Tibial nerve (tissue), 4 donors: ENCODE measurements around the gene PCDHGB7. TPM values are rescaled to one million over a fixed set of nuclear protein-coding genes. Genes with fewer than 3 reads are reported as not detected.
"Not testable (repeated sequence)": the region's sequence is repeated elsewhere in the genome, so short reads cannot be mapped to it uniquely, and the experiment has no call there.

Source experiments
- DNase-seq, 2 donors: peaks; one replicate each; pipeline ENCODE4 v3.0.0-alpha.2; 2019; ENCODE audit warnings: low spot score in 2 of 2
- H3K27ac ChIP-seq, 4 donors: fragments of 200-600 bp; sonication (generic) in 3 of 4; one replicate each; pipeline ENCODE4 v1.5.1; 2017 to 2019; ENCODE audit warnings: mild to moderate bottlenecking in 1 of 4
- H3K27me3 ChIP-seq, 2 donors: fragments of 200-600 bp; sonication (generic) in 1 of 2; one replicate each; pipeline versions ENCODE4 v1.5.1 to v1.6.0; 2017 to 2019
- H3K36me3 ChIP-seq, 3 donors: fragments of 200-600 bp; sonication (generic); one replicate each; pipeline ENCODE4 v1.5.1; 2018 to 2019
- H3K4me1 ChIP-seq, 4 donors: fragments of 200-600 bp; sonication (generic) in 3 of 4; one replicate each; pipeline ENCODE4 v1.5.1; 2017 to 2019
- H3K4me3 ChIP-seq, 4 donors: fragments of 200-600 bp; sonication (generic) in 3 of 4; one replicate each; pipeline ENCODE4 v1.5.1; 2017 to 2019; ENCODE audit warnings: mild to moderate bottlenecking in 1 of 4, moderate library complexity in 1 of 4
- H3K9me3 ChIP-seq, 4 donors: fragments of 200-600 bp; sonication (generic) in 3 of 4; one replicate each; pipeline ENCODE4 v1.5.1; 2017 to 2019
- EP300 ChIP-seq, 2 donors: sonication (generic); formaldehyde crosslinking; IDR thresholded peaks; one replicate each; pipeline ENCODE4 v1.6.1; 2017; ENCODE audit warnings: antibody characterized with exemption in 2 of 2, mild to moderate bottlenecking in 1 of 2
- POLR2A ChIP-seq, 2 donors: fragments of 450-650 bp; IDR thresholded peaks; one replicate each; pipeline ENCODE4 v1.6.1; 2017; ENCODE audit warnings: antibody characterized with exemption in 2 of 2, mild to moderate bottlenecking in 2 of 2, moderate library complexity in 2 of 2
- WGBS, 2 donors: methylation state at CpG; one replicate each; pipeline ENCODE4 v1.1.5; 2018; 5-methylcytosine and 5-hydroxymethylcytosine counted together
- total RNA-seq, 4 donors: library from RNA; depleted of rRNA; stranded (reverse); fragments of >200 nt; gene quantifications; one replicate each; pipeline ENCODE4 v1.1.0, GENCODE V29; 2016
- TF ChIP-seq, protein P1 (sequence below), 5 experiments: fragments of 200-600 bp in 3 of 5; fragments of 450-650 bp in 2 of 5; sonication (generic) in 3 of 5; IDR thresholded peaks; one replicate each; pipeline ENCODE4 v1.5.1; 2016 to 2019; ENCODE audit warnings: antibody characterized with exemption in 5 of 5, mild to moderate bottlenecking in 3 of 5, moderate library complexity in 2 of 5

PCDHGB7 gene
- total RNA-seq, 4 donors from 2014 or later: 14.6 to 19.2 (median 18.0) TPM

DNA sequence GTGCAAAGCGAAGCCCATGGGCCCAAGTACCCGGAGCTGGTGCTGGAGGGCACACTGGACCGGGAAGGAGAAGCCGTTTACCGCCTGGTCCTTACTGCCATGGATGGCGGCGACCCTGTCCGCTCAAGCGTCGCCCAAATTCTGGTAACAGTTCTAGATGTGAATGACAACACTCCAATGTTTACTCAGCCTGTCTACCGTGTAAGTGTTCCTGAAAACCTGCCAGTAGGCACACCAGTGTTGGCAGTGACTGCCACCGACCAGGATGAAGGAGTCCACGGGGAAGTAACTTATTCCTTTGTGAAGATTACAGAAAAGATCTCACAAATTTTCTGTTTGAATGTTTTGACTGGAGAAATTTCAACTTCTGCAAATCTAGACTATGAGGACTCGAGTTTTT is 42.9 kb upstream of the PCDHGB7 start:
- Histone ChIP-seq H3K36me3 (peaks cover 0 to 35% (median 0%) of the 10 kb centered on the region in 3 donors), H3K27ac (no peak overlapping the region), H3K9me3 (peaks cover 0 to 99% (median 51%) of the 10 kb centered on the region in 4 donors), H3K27me3 (no peaks in the 10 kb centered on the region), H3K4me1 (no peaks in the 10 kb centered on the region), H3K4me3 (no peak overlapping the region)
- 58 to 68% methylated on average over 14 of the region's 14 CpGs for WGBS, 2 donors
- DNase-seq: no peak
- TF ChIP-seq POLR2A (IDR thresholded peaks at IDR 0.05): no peak
- TF ChIP-seq, protein P1, sequence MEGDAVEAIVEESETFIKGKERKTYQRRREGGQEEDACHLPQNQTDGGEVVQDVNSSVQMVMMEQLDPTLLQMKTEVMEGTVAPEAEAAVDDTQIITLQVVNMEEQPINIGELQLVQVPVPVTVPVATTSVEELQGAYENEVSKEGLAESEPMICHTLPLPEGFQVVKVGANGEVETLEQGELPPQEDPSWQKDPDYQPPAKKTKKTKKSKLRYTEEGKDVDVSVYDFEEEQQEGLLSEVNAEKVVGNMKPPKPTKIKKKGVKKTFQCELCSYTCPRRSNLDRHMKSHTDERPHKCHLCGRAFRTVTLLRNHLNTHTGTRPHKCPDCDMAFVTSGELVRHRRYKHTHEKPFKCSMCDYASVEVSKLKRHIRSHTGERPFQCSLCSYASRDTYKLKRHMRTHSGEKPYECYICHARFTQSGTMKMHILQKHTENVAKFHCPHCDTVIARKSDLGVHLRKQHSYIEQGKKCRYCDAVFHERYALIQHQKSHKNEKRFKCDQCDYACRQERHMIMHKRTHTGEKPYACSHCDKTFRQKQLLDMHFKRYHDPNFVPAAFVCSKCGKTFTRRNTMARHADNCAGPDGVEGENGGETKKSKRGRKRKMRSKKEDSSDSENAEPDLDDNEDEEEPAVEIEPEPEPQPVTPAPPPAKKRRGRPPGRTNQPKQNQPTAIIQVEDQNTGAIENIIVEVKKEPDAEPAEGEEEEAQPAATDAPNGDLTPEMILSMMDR (IDR thresholded peaks at IDR 0.05): no peak
- TF ChIP-seq EP300 (IDR thresholded peaks at IDR 0.05): no peak

DNA sequence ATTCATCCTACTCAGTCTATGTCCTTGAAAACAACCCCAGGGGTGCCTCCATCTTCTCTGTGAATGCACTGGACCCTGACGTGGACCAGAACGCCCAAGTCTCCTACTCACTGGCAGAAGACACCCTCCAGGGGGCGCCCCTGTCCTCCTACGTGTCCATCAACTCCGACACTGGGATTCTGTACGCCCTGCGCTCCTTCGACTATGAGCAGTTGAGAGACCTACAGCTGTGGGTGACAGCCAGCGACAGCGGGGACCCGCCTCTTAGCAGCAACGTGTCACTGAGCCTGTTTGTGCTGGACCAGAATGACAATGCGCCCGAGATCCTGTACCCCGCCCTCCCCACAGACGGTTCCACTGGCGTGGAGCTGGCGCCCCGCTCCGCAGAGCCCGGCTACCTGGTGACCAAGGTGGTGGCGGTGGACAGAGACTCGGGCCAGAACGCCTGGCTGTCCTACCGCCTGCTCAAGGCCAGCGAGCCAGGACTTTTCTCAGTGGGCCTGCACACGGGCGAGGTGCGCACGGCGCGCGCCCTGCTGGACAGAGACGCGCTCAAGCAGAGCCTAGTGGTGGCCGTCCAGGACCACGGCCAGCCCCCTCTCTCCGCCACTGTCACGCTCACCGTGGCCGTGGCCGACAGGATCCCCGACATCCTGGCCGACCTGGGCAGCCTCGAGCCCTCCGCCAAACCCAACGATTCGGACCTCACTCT is 41.9 kb upstream of the PCDHGB7 start:
- H3K36me3 ChIP-seq: peaks cover 0 to 31% (median 0%) of the 10 kb centered on the region in 3 donors
- not testable (repeated sequence) for DNase-seq, H3K4me1 ChIP-seq, H3K27ac ChIP-seq, H3K4me3 ChIP-seq, H3K27me3 ChIP-seq
- H3K9me3 ChIP-seq: peaks cover 0 to 99% (median 48%) of the 10 kb centered on the region in 4 donors
- 38 to 63% methylated on average over 12 to 37 of the region's 48 CpGs for WGBS, 2 donors

GRCh38 chr5:141382469-141383294 is 34.8 kb upstream of the PCDHGB7 start, which contains the start of gene PCDHGA7:
TSS of gene PCDHGA7 (plus strand) at chr5:141382742. CDS start at chr5:141382900, 158 bp downstream.
- no peak for TF ChIP-seq POLR2A (IDR thresholded peaks at IDR 0.05)
- TF ChIP-seq, protein P1 (IDR thresholded peaks at IDR 0.05): no peak
- no peak for TF ChIP-seq EP300 (IDR thresholded peaks at IDR 0.05)
- Histone ChIP-seq H3K27me3 (no peaks in the 10 kb centered on the region), H3K4me1 (no peaks in the 10 kb centered on the region), H3K4me3 (peak within 1 kb of the TSS in 1 of 4 donors; percentile 21), H3K36me3 (peaks cover 0 to 40% (median 0%) of the 10 kb centered on the region in 3 donors), H3K9me3 (peaks cover 0 to 100% (median 48%) of the 10 kb centered on the region in 4 donors), H3K27ac (no peak within 1 kb of the TSS)
- DNase-seq: no peak
- 19 to 20% methylated on average over 32 to 36 of the region's 37 CpGs for WGBS, 2 donors

GRCh38 chr5:141383345-141383744 is 34.1 kb upstream of the PCDHGB7 start:
- H3K4me1 ChIP-seq: no peaks in the 10 kb centered on the region
- no peak overlapping the region for H3K4me3 ChIP-seq
- H3K27ac ChIP-seq: no peak overlapping the region
- H3K27me3 ChIP-seq: no peaks in the 10 kb centered on the region
- TF ChIP-seq, protein P1 (IDR thresholded peaks at IDR 0.05): no peak
- no peak for TF ChIP-seq POLR2A (IDR thresholded peaks at IDR 0.05)
- TF ChIP-seq EP300 (IDR thresholded peaks at IDR 0.05): no peak
- peaks cover 0 to 97% (median 46%) of the 10 kb centered on the region in 4 donors for H3K9me3 ChIP-seq
- DNase-seq: no peak
- H3K36me3 ChIP-seq: peaks cover 0 to 40% (median 0%) of the 10 kb centered on the region in 3 donors
- 37 to 48% methylated on average over 21 of the region's 21 CpGs for WGBS, 2 donors

GRCh38 chr5:141384471-141385267 is 32.8 kb upstream of the PCDHGB7 start:
- TF ChIP-seq POLR2A (IDR thresholded peaks at IDR 0.05) (no peak), EP300 (IDR thresholded peaks at IDR 0.05) (no peak)
- TF ChIP-seq, protein P1 (IDR thresholded peaks at IDR 0.05): no peak
- Histone ChIP-seq H3K4me3 (no peak overlapping the region), H3K36me3 (peaks cover 0 to 45% (median 0%) of the 10 kb centered on the region in 3 donors), H3K27me3 (no peaks in the 10 kb centered on the region), H3K4me1 (no peaks in the 10 kb centered on the region), H3K9me3 (peaks cover 0 to 97% (median 48%) of the 10 kb centered on the region in 4 donors), H3K27ac (no peak overlapping the region)
- WGBS, 2 donors: 47 to 58% methylated on average over 34 to 37 of the region's 43 CpGs
- DNase-seq: no peak
